Measurements from ENCODE around the gene LSMEM2.

GRCh38 chr3:50324351-50325112 is 45.6 kb downstream of the LSMEM2 start:
- TF ChIP-seq CTCF (optimal IDR thresholded peaks at IDR 0.05 in 1 of 3, IDR thresholded peaks at IDR 0.05 in 1 of 3, conservative IDR thresholded peaks at IDR 0.05 in 1 of 3; ENCODE audit: extremely low read depth in 1 of 3, insufficient read depth in 2 of 3, low read length in 3 of 3) (peak in 2 of 3 experiments; percentile 88 to 89), EZH2 (IDR thresholded peaks at IDR 0.05; ENCODE audit: low read length) (no peak)

All from keratinocyte (primary cell).